ENCODE data around the gene MAPK6.

MAPK6 gene

DNA sequence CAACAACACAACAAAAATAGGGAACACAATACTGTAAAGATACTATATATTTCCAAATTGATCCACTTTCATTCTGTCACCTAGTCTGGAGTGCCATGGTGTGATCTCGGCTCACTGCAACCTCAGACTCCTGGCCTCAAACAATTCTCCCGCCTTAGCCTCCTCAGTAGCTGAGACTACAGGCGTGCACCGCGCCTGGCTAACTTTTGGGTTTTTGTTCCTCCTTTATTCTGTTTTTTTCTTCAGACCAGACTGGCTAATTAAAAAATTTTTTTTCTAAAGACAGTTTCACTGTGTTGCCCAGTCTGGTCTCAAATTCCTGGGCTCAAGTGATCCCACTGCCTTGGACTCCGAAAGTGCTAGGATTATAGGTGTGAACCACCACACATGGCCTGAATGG, 88.2 kb downstream of the MAPK6 start:
- H3K36me3 ChIP-seq (ENCODE audit: insufficient read depth) = no peaks in the 10 kb centered on the region
- H3K4me2 ChIP-seq = no peak overlapping the region
- no peaks in the 10 kb centered on the region for H3K27me3 ChIP-seq (ENCODE audit: insufficient read depth, low read depth)
- no peaks in the 10 kb centered on the region for H3K79me2 ChIP-seq (ENCODE audit: insufficient read depth, low read depth)
- TF ChIP-seq CTCF (conservative IDR thresholded peaks at IDR 0.05; ENCODE audit: low read depth, low read length) = no peak
- no peaks in the 10 kb centered on the region for H4K20me1 ChIP-seq (ENCODE audit: insufficient read depth)
- H3K4me3 ChIP-seq (IDR thresholded peaks at IDR 0.05; ENCODE audit: insufficient read depth, low read depth, low read length) = no peak overlapping the region
- H2AFZ ChIP-seq (ENCODE audit: low read depth) = no peak overlapping the region
- H3K27ac ChIP-seq = no peak overlapping the region
- no peaks in the 10 kb centered on the region for H3K4me1 ChIP-seq (ENCODE audit: low read depth, poor library complexity, severe bottlenecking)
- no peak overlapping the region for H3K9ac ChIP-seq

- no peaks in the 10 kb centered on the region for H3K4me1 ChIP-seq (ENCODE audit: low read depth, poor library complexity, severe bottlenecking)
- no peaks in the 10 kb centered on the region for H3K36me3 ChIP-seq (ENCODE audit: insufficient read depth)
- no peaks in the 10 kb centered on the region for H3K79me2 ChIP-seq (ENCODE audit: insufficient read depth, low read depth)
- TF ChIP-seq CTCF (conservative IDR thresholded peaks at IDR 0.05; ENCODE audit: low read depth, low read length) = no peak
- H3K27me3 ChIP-seq (ENCODE audit: insufficient read depth, low read depth) = no peaks in the 10 kb centered on the region
- H3K4me2 ChIP-seq = no peak overlapping the region
- no peak overlapping the region for H3K4me3 ChIP-seq (IDR thresholded peaks at IDR 0.05; ENCODE audit: insufficient read depth, low read depth, low read length)
- H3K27ac ChIP-seq = no peak overlapping the region
- H3K9ac ChIP-seq = no peak overlapping the region
- no peaks in the 10 kb centered on the region for H4K20me1 ChIP-seq (ENCODE audit: insufficient read depth)
- H2AFZ ChIP-seq (ENCODE audit: low read depth) = no peak overlapping the region
Measured at GRCh38 chr15:52109559-52110451, 90.8 kb downstream of the MAPK6 start.

DNA sequence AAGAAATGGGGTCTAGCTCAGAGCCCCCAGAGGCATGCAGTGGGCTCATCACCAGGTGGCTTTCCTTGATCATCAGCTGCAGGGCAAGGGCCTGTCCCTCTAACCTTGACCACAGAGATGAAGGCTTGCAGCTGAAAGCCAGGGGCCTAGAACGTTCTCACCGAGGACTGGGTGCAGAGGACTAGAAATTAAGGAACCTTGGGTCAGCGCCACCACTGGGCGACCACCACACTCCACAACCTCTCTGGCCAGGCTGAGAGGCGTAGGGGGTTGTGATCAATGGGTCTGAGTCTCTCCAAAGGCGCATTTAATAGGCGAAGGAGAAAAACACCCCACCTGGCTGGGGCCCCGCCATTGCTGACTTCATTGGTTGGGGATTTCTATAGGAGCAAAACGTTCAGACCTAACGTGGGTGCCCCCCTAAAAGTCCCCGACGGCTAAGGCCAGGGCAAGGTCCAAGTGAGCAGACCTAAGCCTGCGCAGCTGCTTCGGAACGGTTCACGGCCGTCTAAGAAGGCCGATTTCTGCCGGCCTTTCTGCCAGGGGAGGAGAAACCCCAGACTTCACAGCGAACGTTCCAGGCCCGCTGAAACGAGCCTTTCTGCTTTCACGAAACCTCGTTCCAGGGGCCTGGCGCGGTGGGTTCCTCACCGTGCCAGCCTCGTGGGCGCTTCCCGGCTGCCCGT, 92.6 kb downstream of the MAPK6 start:
- H3K4me2 ChIP-seq = no peak overlapping the region
- H4K20me1 ChIP-seq (ENCODE audit: insufficient read depth) = no peaks in the 10 kb centered on the region
- no peak overlapping the region for H3K9ac ChIP-seq
- no peaks in the 10 kb centered on the region for H3K79me2 ChIP-seq (ENCODE audit: insufficient read depth, low read depth)
- no peak overlapping the region for H3K4me3 ChIP-seq (IDR thresholded peaks at IDR 0.05; ENCODE audit: insufficient read depth, low read depth, low read length)
- no peaks in the 10 kb centered on the region for H3K4me1 ChIP-seq (ENCODE audit: low read depth, poor library complexity, severe bottlenecking)
- no peaks in the 10 kb centered on the region for H3K36me3 ChIP-seq (ENCODE audit: insufficient read depth)
- H3K27me3 ChIP-seq (ENCODE audit: insufficient read depth, low read depth) = no peaks in the 10 kb centered on the region
- no peak for TF ChIP-seq CTCF (conservative IDR thresholded peaks at IDR 0.05; ENCODE audit: low read depth, low read length)
- no peak overlapping the region for H2AFZ ChIP-seq (ENCODE audit: low read depth)
- no peak overlapping the region for H3K27ac ChIP-seq

DNA sequence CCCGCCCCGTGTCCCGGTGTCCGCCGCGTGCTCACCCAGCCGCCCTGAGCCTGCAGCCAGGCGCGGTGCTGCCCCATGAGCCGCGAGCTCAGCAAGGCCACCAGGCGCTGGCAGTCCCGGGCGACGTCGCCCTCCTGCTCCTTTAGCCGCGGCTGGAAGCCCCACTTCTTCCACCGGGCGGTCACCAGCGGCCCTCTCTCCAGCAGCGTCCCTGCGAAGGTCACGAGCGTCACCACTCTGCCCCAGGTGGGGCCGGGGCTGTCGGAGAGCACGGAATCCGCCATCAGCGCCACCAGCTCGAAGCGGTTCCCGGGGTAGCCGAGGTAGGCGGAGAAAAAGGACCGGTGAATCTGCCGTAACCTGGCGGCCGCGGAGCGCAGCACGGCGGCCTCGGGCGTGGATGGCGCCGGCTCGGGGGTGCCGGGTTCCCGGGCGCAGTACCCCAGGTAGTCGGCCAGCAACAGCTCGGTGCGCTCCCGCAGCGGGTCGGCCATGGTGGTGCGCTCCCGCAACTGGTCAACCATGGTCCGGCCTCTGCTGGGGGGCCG, 93.3 kb downstream of the MAPK6 start:
- H3K4me3 ChIP-seq (IDR thresholded peaks at IDR 0.05; ENCODE audit: insufficient read depth, low read depth, low read length) = no peak overlapping the region
- no peaks in the 10 kb centered on the region for H3K4me1 ChIP-seq (ENCODE audit: low read depth, poor library complexity, severe bottlenecking)
- no peaks in the 10 kb centered on the region for H3K79me2 ChIP-seq (ENCODE audit: insufficient read depth, low read depth)

More for the DNA sequence above, 93.3 kb downstream of the MAPK6 start:
- no peak for TF ChIP-seq CTCF (conservative IDR thresholded peaks at IDR 0.05; ENCODE audit: low read depth, low read length)
- Histone ChIP-seq H3K27me3 (ENCODE audit: insufficient read depth, low read depth) (no peaks in the 10 kb centered on the region), H3K9ac (no peak overlapping the region), H3K27ac (no peak overlapping the region), H4K20me1 (ENCODE audit: insufficient read depth) (no peaks in the 10 kb centered on the region), H3K36me3 (ENCODE audit: insufficient read depth) (no peaks in the 10 kb centered on the region), H3K4me2 (no peak overlapping the region), H2AFZ (ENCODE audit: low read depth) (no peak overlapping the region)

Measured in KMS-11 (cell line).